MCF 10A (cell line): ENCODE data around the gene SLIT3. TPM values are rescaled to one million over a fixed set of nuclear protein-coding genes. Genes with fewer than 3 reads are reported as not detected.

Experiments
- BruUV-seq: library from RNA; stranded (reverse); fragments of 400-500 nt; replicated peaks from 2 replicates; lab custom pipeline; 2021; lab: Mats Ljungman, UMichigan
- CTCF ChIA-PET: fragments of 300-600 bp; sonication (Branson Sonifier 250); formaldehyde crosslinking; extraction: SDS; loops from one replicate; lab custom pipeline; 2021; ENCODE audit warnings: antibody characterized with exemption, inconsistent platforms; lab: Yijun Ruan, JAX
- POLR2A ChIA-PET: fragments of 300-600, 350-650 bp; sonication (Branson Sonifier 250); formaldehyde crosslinking; extraction: SDS; loops from one replicate; lab custom pipeline; 2020; ENCODE audit warnings: antibody characterized with exemption, inconsistent platforms; lab: Yijun Ruan, JAX
- DNase-seq: peaks from one replicate; pipeline ENCODE4 v3.0.0-alpha.2; 2018; ENCODE audit not compliant: unreplicated experiment
- H3K27ac Mint-ChIP-seq: one replicate; pipeline ENCODE4 v1.8.0; 2022; ENCODE audit warnings: mild to moderate bottlenecking, low read depth, mixed read lengths; ENCODE audit not compliant: unreplicated experiment
- H3K27me3 Mint-ChIP-seq: one replicate; pipeline ENCODE4 v1.8.0; 2022; ENCODE audit warnings: mixed read lengths; ENCODE audit not compliant: insufficient read depth, unreplicated experiment
- H3K36me3 Mint-ChIP-seq: one replicate; pipeline ENCODE4 v1.8.0; 2022; ENCODE audit warnings: mild to moderate bottlenecking, moderate library complexity, mixed read lengths; ENCODE audit not compliant: insufficient read depth, unreplicated experiment
- H3K4me1 Mint-ChIP-seq: one replicate; pipeline ENCODE4 v1.8.0; 2022; ENCODE audit warnings: mixed read lengths; ENCODE audit not compliant: insufficient read depth, unreplicated experiment
- H3K4me3 Mint-ChIP-seq: one replicate; pipeline ENCODE4 v1.8.0; 2022; ENCODE audit warnings: mild to moderate bottlenecking, moderate library complexity, mixed read lengths; ENCODE audit not compliant: unreplicated experiment
- H3K9me3 Mint-ChIP-seq: one replicate; pipeline ENCODE4 v1.8.0; 2022; ENCODE audit warnings: mixed read lengths; ENCODE audit not compliant: unreplicated experiment
- CTCF ChIP-seq: fragments of 200-600 bp; IDR thresholded peaks from one replicate; pipeline ENCODE4 v1.8.0; 2022; ENCODE audit warnings: antibody characterized with exemption, mild to moderate bottlenecking; ENCODE audit not compliant: unreplicated experiment
- intact Hi-C: fragments of 100-400 bp; cut with micrococcal nuclease; formaldehyde crosslinking; loops from 2 replicates; pipeline ENCODE4 v1.14.1; 2022
- total RNA-seq: library from RNA; stranded (reverse); gene quantifications from 2 replicates; pipeline ENCODE4 v1.2.3, GENCODE V29; 2022

Gene SLIT3
- total RNA-seq, 1 experiment from 2014 or later: 0.89 TPM

- Mint-ChIP-seq H3K4me3 (no peak overlapping the region), H3K27me3 (no peaks in the 10 kb centered on the region), H3K36me3 (no peaks in the 10 kb centered on the region), H3K27ac (no peak overlapping the region), H3K4me1 (no peaks in the 10 kb centered on the region), H3K9me3 (no peaks in the 10 kb centered on the region)
- intact Hi-C loops: no loop called here
- BruUV-seq: no TSS peak
- no peak for DNase-seq
- TF ChIP-seq CTCF: no peak
- ChIA-PET CTCF (no interaction called here), POLR2A (no interaction called here)
Observed at GRCh38 chr5:168790002-168790635, 510.8 kb downstream of the SLIT3 start.

GRCh38 chr5:168788786-168789185 lies 512.2 kb downstream of the SLIT3 start:
- H3K27me3 Mint-ChIP-seq: no peaks in the 10 kb centered on the region
- H3K27ac Mint-ChIP-seq: no peak overlapping the region
- no TSS peak for BruUV-seq
- ChIA-PET CTCF (interaction anchor here (0.6 kb wide), 1 partner anchor 212 kb away, joined by 3 read pairs; no protein-coding TSS in a partner anchor), POLR2A (interaction anchor here (0.6 kb wide), 1 partner anchor 142 kb away, joined by 3 read pairs; no protein-coding TSS in a partner anchor)
- no peaks in the 10 kb centered on the region for H3K9me3 Mint-ChIP-seq
- H3K4me3 Mint-ChIP-seq: no peak overlapping the region
- H3K36me3 Mint-ChIP-seq: no peaks in the 10 kb centered on the region
- no peak for TF ChIP-seq CTCF
- intact Hi-C loops: no loop called here
- H3K4me1 Mint-ChIP-seq: no peaks in the 10 kb centered on the region
- no peak for DNase-seq

- H3K9me3 Mint-ChIP-seq: no peaks in the 10 kb centered on the region
- no peak for DNase-seq
- BruUV-seq: no TSS peak
- H3K4me3 Mint-ChIP-seq: no peak overlapping the region
- no peak overlapping the region for H3K27ac Mint-ChIP-seq
- ChIA-PET POLR2A (interaction anchor here (0.5 to 0.6 kb wide), 2 partner anchors 141 to 820 kb away, joined by 3 read pairs; no protein-coding TSS in a partner anchor), CTCF (interaction anchor here (0.6 kb wide), 2 partner anchors 50 to 213 kb away, joined by 3 read pairs; no protein-coding TSS in a partner anchor)
- no peaks in the 10 kb centered on the region for H3K4me1 Mint-ChIP-seq
- H3K36me3 Mint-ChIP-seq: no peaks in the 10 kb centered on the region
- no peaks in the 10 kb centered on the region for H3K27me3 Mint-ChIP-seq
- intact Hi-C loops: no loop called here
- TF ChIP-seq CTCF: no peak
Observed at GRCh38 chr5:168788107-168788506, 512.8 kb downstream of the SLIT3 start.

GRCh38 chr5:168786147-168786546 lies 514.8 kb downstream of the SLIT3 start:
- Mint-ChIP-seq H3K4me1 (no peaks in the 10 kb centered on the region), H3K27ac (no peak overlapping the region), H3K9me3 (no peaks in the 10 kb centered on the region), H3K27me3 (no peaks in the 10 kb centered on the region), H3K4me3 (no peak overlapping the region), H3K36me3 (no peaks in the 10 kb centered on the region)
- intact Hi-C loops: no loop called here
- POLR2A ChIA-PET: no interaction called here
- no peak for TF ChIP-seq CTCF
- no TSS peak for BruUV-seq
- peak; percentile 9 for DNase-seq
- CTCF ChIA-PET: no interaction called here
